ENCODE measurements around the gene IL19.
A peak's percentile ranks its signal among the peaks of the same experiment; 100 is the strongest.

IL19 gene

DNA sequence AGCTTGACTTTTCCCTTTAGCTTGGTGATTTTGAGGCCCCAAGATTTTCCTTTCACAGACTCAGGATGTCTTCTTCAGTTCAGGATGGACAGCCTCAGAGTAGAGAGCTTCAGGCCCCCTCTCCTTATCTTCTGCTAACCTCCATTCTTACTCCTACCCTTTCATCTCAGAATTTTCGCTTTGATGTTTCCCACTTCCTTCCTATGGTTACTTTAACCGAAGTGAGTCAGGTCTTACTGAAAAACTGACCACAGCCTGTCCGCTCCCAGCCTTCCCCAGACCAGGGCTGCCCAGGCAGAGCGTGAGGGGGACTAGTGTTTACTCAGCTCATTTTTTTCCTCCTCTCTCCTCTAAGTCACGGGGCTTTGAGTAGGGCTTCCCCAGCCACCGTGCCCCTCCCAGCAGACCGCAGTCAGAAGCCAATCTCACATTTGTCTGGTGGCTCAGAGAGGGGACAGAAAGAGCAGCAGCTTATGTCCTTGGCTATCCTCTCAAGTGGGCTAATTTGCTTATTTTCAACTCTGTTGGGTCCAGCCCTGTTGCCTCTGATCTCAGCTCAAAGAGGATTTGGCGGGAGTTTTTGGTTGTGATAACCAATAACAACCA, 4.2 kb upstream of the IL19 start:
- DNase-seq (peak; percentile 81), ATAC-seq (ENCODE audit: insufficient read depth, low read depth) (peak; percentile 78)
- Histone ChIP-seq H3K4me1 (ENCODE audit: insufficient read depth, low read length) (peaks cover 73% of the 10 kb centered on the region), H3K79me2 (ENCODE audit: insufficient read depth, low read length) (no peaks in the 10 kb centered on the region), H3K36me3 (ENCODE audit: insufficient read depth, low read length) (no peaks in the 10 kb centered on the region), H3K27me3 (ENCODE audit: insufficient read depth, low read length, poor library complexity) (no peaks in the 10 kb centered on the region), H4K20me1 (ENCODE audit: insufficient read depth, low read length) (no peaks in the 10 kb centered on the region), H3K27ac (ENCODE audit: low read length) (peak overlapping the region; percentile 72), H3K9me3 (ENCODE audit: insufficient read depth, low read length, severe bottlenecking) (no peaks in the 10 kb centered on the region), H2AFZ (ENCODE audit: low read depth, low read length) (no peak overlapping the region), H3K4me2 (ENCODE audit: insufficient read depth, low read length) (peak overlapping the region; percentile 36), H3K9ac (ENCODE audit: low read depth, low read length) (peak overlapping the region; percentile 22), H3K4me3 (ENCODE audit: low read depth in 1 of 2, low read length in 2 of 2) (no peak overlapping the region)
- no peak for TF ChIP-seq EZH2 (IDR thresholded peaks at IDR 0.05; ENCODE audit: borderline replicate concordance, low read depth, low read length, severe bottlenecking)
- TF ChIP-seq, protein P1, sequence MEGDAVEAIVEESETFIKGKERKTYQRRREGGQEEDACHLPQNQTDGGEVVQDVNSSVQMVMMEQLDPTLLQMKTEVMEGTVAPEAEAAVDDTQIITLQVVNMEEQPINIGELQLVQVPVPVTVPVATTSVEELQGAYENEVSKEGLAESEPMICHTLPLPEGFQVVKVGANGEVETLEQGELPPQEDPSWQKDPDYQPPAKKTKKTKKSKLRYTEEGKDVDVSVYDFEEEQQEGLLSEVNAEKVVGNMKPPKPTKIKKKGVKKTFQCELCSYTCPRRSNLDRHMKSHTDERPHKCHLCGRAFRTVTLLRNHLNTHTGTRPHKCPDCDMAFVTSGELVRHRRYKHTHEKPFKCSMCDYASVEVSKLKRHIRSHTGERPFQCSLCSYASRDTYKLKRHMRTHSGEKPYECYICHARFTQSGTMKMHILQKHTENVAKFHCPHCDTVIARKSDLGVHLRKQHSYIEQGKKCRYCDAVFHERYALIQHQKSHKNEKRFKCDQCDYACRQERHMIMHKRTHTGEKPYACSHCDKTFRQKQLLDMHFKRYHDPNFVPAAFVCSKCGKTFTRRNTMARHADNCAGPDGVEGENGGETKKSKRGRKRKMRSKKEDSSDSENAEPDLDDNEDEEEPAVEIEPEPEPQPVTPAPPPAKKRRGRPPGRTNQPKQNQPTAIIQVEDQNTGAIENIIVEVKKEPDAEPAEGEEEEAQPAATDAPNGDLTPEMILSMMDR (IDR thresholded peaks at IDR 0.05; ENCODE audit: borderline replicate concordance, extremely low read depth, low read length, poor library complexity, severe bottlenecking), result no peak

DNA sequence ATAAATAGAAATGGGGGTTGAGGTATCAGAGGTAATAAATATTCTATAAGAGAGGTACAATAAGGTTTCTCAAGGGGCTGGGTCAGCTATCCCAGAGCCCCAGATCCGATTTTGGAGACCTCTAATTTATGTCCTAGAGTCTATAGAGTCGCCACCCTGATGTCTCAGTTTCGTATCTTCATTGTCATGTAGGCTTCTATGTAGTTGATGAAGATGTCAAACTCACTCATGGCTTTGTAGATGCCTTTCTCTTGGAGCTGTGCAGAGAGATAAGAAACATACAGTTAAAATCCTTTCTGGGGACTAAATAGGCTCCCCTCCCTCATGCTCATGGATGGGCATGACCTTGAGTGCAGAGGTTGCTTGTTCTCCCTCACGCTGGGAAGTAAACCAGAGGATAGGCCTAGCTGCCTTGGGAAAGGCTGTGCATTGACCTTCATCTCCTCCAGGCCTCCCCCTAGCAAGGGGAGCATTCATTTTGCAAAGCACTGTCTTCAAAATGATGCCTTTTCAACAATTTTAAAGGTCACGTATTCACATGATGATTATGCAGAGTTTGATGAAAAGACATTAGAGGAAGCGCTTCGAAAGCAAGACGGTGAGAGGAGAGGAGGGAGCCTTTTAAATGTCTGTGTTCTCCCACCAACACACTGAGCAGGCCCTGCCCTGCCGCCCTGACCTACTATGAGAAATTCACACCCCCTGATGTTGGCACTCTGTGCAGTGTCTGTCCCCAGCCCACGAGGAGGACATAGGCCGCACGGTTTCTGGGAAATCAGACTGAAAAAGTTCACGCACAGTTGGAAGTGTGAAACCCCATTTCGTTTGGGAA, 1.9 kb upstream of the IL19 start:
- no peaks in the 10 kb centered on the region for H4K20me1 ChIP-seq (ENCODE audit: insufficient read depth, low read length)
- peaks cover 93% of the 10 kb centered on the region for H3K4me1 ChIP-seq (ENCODE audit: insufficient read depth, low read length)
- no peak overlapping the region for H3K4me3 ChIP-seq (ENCODE audit: low read depth in 1 of 2, low read length in 2 of 2)
- no peaks in the 10 kb centered on the region for H3K36me3 ChIP-seq (ENCODE audit: insufficient read depth, low read length)
- TF ChIP-seq, protein P1 (IDR thresholded peaks at IDR 0.05; ENCODE audit: borderline replicate concordance, extremely low read depth, low read length, poor library complexity, severe bottlenecking), result no peak
- no peak for TF ChIP-seq EZH2 (IDR thresholded peaks at IDR 0.05; ENCODE audit: borderline replicate concordance, low read depth, low read length, severe bottlenecking)
- ATAC-seq (ENCODE audit: insufficient read depth, low read depth) (peak; percentile 12), DNase-seq (no peak)
- H2AFZ ChIP-seq (ENCODE audit: low read depth, low read length), result peak overlapping the region; percentile 40
- no peaks in the 10 kb centered on the region for H3K9me3 ChIP-seq (ENCODE audit: insufficient read depth, low read length, severe bottlenecking)
- peak overlapping the region; percentile 77 for H3K27ac ChIP-seq (ENCODE audit: low read length)
- H3K4me2 ChIP-seq (ENCODE audit: insufficient read depth, low read length), result peak overlapping the region; percentile 33
- no peaks in the 10 kb centered on the region for H3K27me3 ChIP-seq (ENCODE audit: insufficient read depth, low read length, poor library complexity)
- H3K9ac ChIP-seq (ENCODE audit: low read depth, low read length), result peak overlapping the region; percentile 41
- H3K79me2 ChIP-seq (ENCODE audit: insufficient read depth, low read length), result no peaks in the 10 kb centered on the region

DNA sequence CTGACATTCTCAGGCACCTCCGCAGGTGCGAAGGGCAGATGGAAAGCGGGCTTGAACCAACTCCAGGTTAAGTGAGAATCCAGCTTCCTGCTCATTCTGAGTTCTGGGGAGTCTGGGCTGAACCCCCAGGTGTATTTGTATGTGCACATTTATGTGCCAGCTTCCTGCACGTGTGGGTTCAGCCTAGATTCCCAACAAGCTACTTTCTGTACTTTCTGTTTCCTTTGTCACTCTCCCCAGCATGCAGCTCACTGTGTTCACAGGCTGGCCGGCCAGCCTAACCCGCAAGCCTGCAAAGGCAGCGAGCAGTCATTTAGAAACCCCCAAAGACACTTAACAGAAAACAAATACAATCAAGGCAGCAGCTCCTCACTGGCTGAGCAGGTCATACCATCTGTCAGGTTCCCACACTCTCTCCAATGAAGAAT, 1.3 kb upstream of the IL19 start:
- Histone ChIP-seq H3K27ac (ENCODE audit: low read length) (peak overlapping the region; percentile 77), H3K9ac (ENCODE audit: low read depth, low read length) (peak overlapping the region; percentile 41), H3K79me2 (ENCODE audit: insufficient read depth, low read length) (no peaks in the 10 kb centered on the region), H3K4me1 (ENCODE audit: insufficient read depth, low read length) (peaks cover 99% of the 10 kb centered on the region), H3K4me2 (ENCODE audit: insufficient read depth, low read length) (peak overlapping the region; percentile 33), H4K20me1 (ENCODE audit: insufficient read depth, low read length) (no peaks in the 10 kb centered on the region), H3K4me3 (ENCODE audit: low read depth in 1 of 2, low read length in 2 of 2) (peak overlapping the region in 1 of 2 experiments; percentile 4; a peak in 1 of 4 replicates), H3K27me3 (ENCODE audit: insufficient read depth, low read length, poor library complexity) (no peaks in the 10 kb centered on the region), H3K9me3 (ENCODE audit: insufficient read depth, low read length, severe bottlenecking) (no peaks in the 10 kb centered on the region), H3K36me3 (ENCODE audit: insufficient read depth, low read length) (no peaks in the 10 kb centered on the region), H2AFZ (ENCODE audit: low read depth, low read length) (peak overlapping the region; percentile 40)
- ATAC-seq (ENCODE audit: insufficient read depth, low read depth) (peak; percentile 80), DNase-seq (peak; percentile 83)
- TF ChIP-seq, protein P1 (IDR thresholded peaks at IDR 0.05; ENCODE audit: borderline replicate concordance, extremely low read depth, low read length, poor library complexity, severe bottlenecking), result no peak
- no peak for TF ChIP-seq EZH2 (IDR thresholded peaks at IDR 0.05; ENCODE audit: borderline replicate concordance, low read depth, low read length, severe bottlenecking)
